ENCODE measurements around the gene LYSMD4.

- TF ChIP-seq FOXA1 (IDR thresholded peaks at IDR 0.05), result no peak
- no peak for TF ChIP-seq YY1 (IDR thresholded peaks at IDR 0.05)
- no peak for TF ChIP-seq CTCF (IDR thresholded peaks at IDR 0.05; ENCODE audit: low read depth, low read length, missing input control)
- no peak for TF ChIP-seq RAD21 (IDR thresholded peaks at IDR 0.05)
These were observed 53.0 kb downstream of the LYSMD4 start for GRCh38 chr15:99680276-99680675.

All from liver (tissue), 3 donors.